IMR-90 (cell line): ENCODE data around the gene PLXNA4. TPM values are rescaled to one million over a fixed set of nuclear protein-coding genes. Genes with fewer than 3 reads are reported as not detected.

ENCODE experiments used
- ATAC-seq: fragments of 200-7000 bp; cut with Tn5 transposase; 2 replicates; pipeline ENCODE4 v1.9.1; 2020; ENCODE audit warnings: low read depth, mild to moderate bottlenecking, moderate library complexity
- BruUV-seq: library from RNA; stranded (reverse); fragments of 400-500 nt; replicated peaks from 2 replicates; lab custom pipeline; 2021; lab: Mats Ljungman, UMichigan
- CTCF ChIA-PET: fragments of 300-600 bp; formaldehyde crosslinking; extraction: SDS; loops from one replicate; lab custom pipeline; 2021; ENCODE audit warnings: antibody characterized with exemption; lab: Yijun Ruan, JAX
- POLR2A ChIA-PET: fragments of 300-600 bp; sonication (Branson Sonifier 250); formaldehyde crosslinking; loops from one replicate; lab custom pipeline; 2022; ENCODE audit warnings: antibody characterized with exemption; ENCODE audit not compliant: unreplicated experiment; lab: Charles Lee
- DNase-seq: peaks from one replicate; pipeline ENCODE4 v3.0.0; 2013
- H2AFZ ChIP-seq: replicated peaks from 2 replicates; pipeline ENCODE3; 2013; ENCODE audit warnings: low read length, mild to moderate bottlenecking; ENCODE audit not compliant: poor library complexity
- H2AK5ac ChIP-seq: 2 replicates; pipeline ENCODE4 v1.6.1; 2013; ENCODE audit warnings: low read depth, low read length, inconsistent platforms
- H2AK9ac ChIP-seq: replicated peaks from 2 replicates; pipeline ENCODE3; 2013; ENCODE audit warnings: mild to moderate bottlenecking, low read depth, low read length, moderate library complexity; ENCODE audit not compliant: poor library complexity
- H2BK120ac ChIP-seq: 2 replicates; pipeline ENCODE4 v1.6.1; 2013; ENCODE audit warnings: low read depth, low read length, inconsistent platforms
- H2BK15ac ChIP-seq: 3 replicates; pipeline ENCODE4 v1.6.1; 2013; ENCODE audit warnings: low read depth, low read length, inconsistent platforms
- H2BK20ac ChIP-seq: 2 replicates; pipeline ENCODE4 v1.6.1; 2013; ENCODE audit warnings: low read depth, mild to moderate bottlenecking, inconsistent platforms, low read length, moderate library complexity
- H2BK5ac ChIP-seq: 2 replicates; pipeline ENCODE4 v1.6.1; 2013; ENCODE audit warnings: mild to moderate bottlenecking, low read depth, low read length, inconsistent platforms; ENCODE audit not compliant: poor library complexity, severe bottlenecking
- H3K14ac ChIP-seq: replicated peaks from 2 replicates; pipeline ENCODE4 v1.6.1; 2013; ENCODE audit warnings: low read depth, low read length, inconsistent platforms
- H3K18ac ChIP-seq: 2 replicates; pipeline ENCODE4 v1.6.1; 2013; ENCODE audit warnings: low read depth, low read length, control low read depth
- H3K23ac ChIP-seq: 2 replicates; pipeline ENCODE4 v1.6.1; 2013; ENCODE audit warnings: low read depth, low read length, inconsistent platforms
- H3K27ac ChIP-seq: 2 replicates; pipeline ENCODE4 v1.5.1; 2013; ENCODE audit warnings: mild to moderate bottlenecking, control low read depth, low read length; ENCODE audit not compliant: insufficient read depth
- H3K27me3 ChIP-seq: 2 replicates; pipeline ENCODE4 v1.6.1; 2013; ENCODE audit warnings: low read length; ENCODE audit not compliant: control insufficient read depth, insufficient read depth
- H3K36me3 ChIP-seq: 2 replicates; pipeline ENCODE4 v1.6.1; 2013; ENCODE audit warnings: low read length, mixed read lengths; ENCODE audit not compliant: control insufficient read depth, insufficient read depth
- H3K4ac ChIP-seq: 2 replicates; pipeline ENCODE4 v1.6.1; 2013; ENCODE audit warnings: low read depth, low read length, inconsistent platforms
- H3K4me1 ChIP-seq: 2 replicates; pipeline ENCODE4 v1.6.1; 2013; ENCODE audit warnings: low read length, mixed read lengths; ENCODE audit not compliant: control insufficient read depth, insufficient read depth
- H3K4me2 ChIP-seq: 2 replicates; pipeline ENCODE4 v1.6.1; 2013; ENCODE audit warnings: low read depth, mild to moderate bottlenecking, control low read depth, low read length, moderate library complexity
- H3K4me3 ChIP-seq: 2 replicates; pipeline ENCODE4 v1.5.1; 2013; ENCODE audit warnings: low read depth, mild to moderate bottlenecking, control low read depth, low read length, moderate library complexity; ENCODE audit not compliant: insufficient read depth
- H3K56ac ChIP-seq: 2 replicates; pipeline ENCODE4 v1.6.1; 2013; ENCODE audit warnings: low read length, inconsistent platforms; ENCODE audit not compliant: insufficient read depth; ENCODE audit errors: extremely low read depth
- H3K79me1 ChIP-seq, 2 experiments: 2 replicates each; pipeline ENCODE4 v1.6.1; 2013; ENCODE audit warnings: low read length in 2 of 2, inconsistent platforms in 1 of 2, low read depth in 1 of 2
- H3K9ac ChIP-seq: 2 replicates; pipeline ENCODE4 v1.6.1; 2013; ENCODE audit warnings: low read depth, low read length, control low read depth
- H3K9me1 ChIP-seq: 2 replicates; pipeline ENCODE4 v1.6.1; 2013; ENCODE audit warnings: low read length, inconsistent platforms; ENCODE audit not compliant: insufficient read depth
- H3K9me3 ChIP-seq: 2 replicates; pipeline ENCODE4 v1.6.1; 2013; ENCODE audit warnings: low read length; ENCODE audit not compliant: control insufficient read depth, insufficient read depth
- H4K20me1 ChIP-seq: 2 replicates; pipeline ENCODE4 v1.6.1; 2013; ENCODE audit warnings: low read length, inconsistent platforms; ENCODE audit not compliant: insufficient read depth
- H4K5ac ChIP-seq: 2 replicates; pipeline ENCODE4 v1.6.1; 2013; ENCODE audit warnings: mild to moderate bottlenecking, low read depth, low read length, control low read depth
- H4K8ac ChIP-seq, 2 experiments: 2 replicates each; pipeline ENCODE4 v1.6.1; 2013; ENCODE audit warnings: low read depth in 2 of 2, low read length in 2 of 2, control low read depth in 1 of 2, inconsistent platforms in 1 of 2
- H4K91ac ChIP-seq: 2 replicates; pipeline ENCODE4 v1.6.1; 2013; ENCODE audit warnings: low read depth, low read length, inconsistent platforms; ENCODE audit not compliant: insufficient read depth
- BHLHE40 ChIP-seq: fragments of 150-350 bp; IDR thresholded peaks from 2 replicates; pipeline ENCODE4 v1.6.1; 2016; ENCODE audit warnings: mild to moderate bottlenecking, low read depth, low read length
- CEBPB ChIP-seq: IDR thresholded peaks from 2 replicates; pipeline ENCODE4 v1.6.1; 2012; ENCODE audit warnings: low read depth, low read length, improper control_type of control experiment
- CHD1 ChIP-seq: IDR thresholded peaks from 2 replicates; pipeline ENCODE4 v1.6.1; 2012; ENCODE audit warnings: low read depth, low read length, improper control_type of control experiment
- ELK1 ChIP-seq: fragments of 150-350 bp; IDR thresholded peaks from 2 replicates; pipeline ENCODE4 v1.6.1; 2016; ENCODE audit warnings: low read depth, mild to moderate bottlenecking, low read length, moderate library complexity, borderline replicate concordance
- FOS ChIP-seq: fragments of 150-350 bp; IDR thresholded peaks from 2 replicates; pipeline ENCODE4 v1.6.1; 2016; ENCODE audit warnings: low read depth, low read length
- MAFK ChIP-seq: IDR thresholded peaks from 2 replicates; pipeline ENCODE4 v1.6.1; 2012; ENCODE audit warnings: low read depth, low read length, improper control_type of control experiment
- MAZ ChIP-seq: IDR thresholded peaks from 2 replicates; pipeline ENCODE4 v1.6.1; 2012; ENCODE audit warnings: low read depth, mild to moderate bottlenecking, low read length, improper control_type of control experiment, moderate library complexity, borderline replicate concordance
- MXI1 ChIP-seq: IDR thresholded peaks from 2 replicates; pipeline ENCODE4 v1.6.1; 2012; ENCODE audit warnings: low read depth, mild to moderate bottlenecking, low read length, moderate library complexity, borderline replicate concordance
- NFE2L2 ChIP-seq: fragments of 150-350 bp; IDR thresholded peaks from 2 replicates; pipeline ENCODE4 v1.6.1; 2016; ENCODE audit warnings: low read depth, mild to moderate bottlenecking, low read length
- POLR2A ChIP-seq: IDR thresholded peaks from 2 replicates; pipeline ENCODE4 v1.6.1; 2012; ENCODE audit warnings: mild to moderate bottlenecking, low read depth, low read length
- RAD21 ChIP-seq: IDR thresholded peaks from 2 replicates; pipeline ENCODE4 v1.6.1; 2012; ENCODE audit warnings: low read length, improper control_type of control experiment
- RCOR1 ChIP-seq: IDR thresholded peaks from 2 replicates; pipeline ENCODE4 v1.6.1; 2012; ENCODE audit warnings: mild to moderate bottlenecking, low read length, improper control_type of control experiment; ENCODE audit not compliant: insufficient replicate concordance
- RFX5 ChIP-seq: IDR thresholded peaks from 2 replicates; pipeline ENCODE4 v1.8.0; 2012; ENCODE audit warnings: low read depth, mild to moderate bottlenecking, low read length, moderate library complexity
- SMC3 ChIP-seq: fragments of 150-350 bp; IDR thresholded peaks from 2 replicates; pipeline ENCODE4 v1.6.1; 2016; ENCODE audit warnings: low read depth, mild to moderate bottlenecking, antibody characterized with exemption, low read length, moderate library complexity
- WGBS, 2 experiments: methylation state at CpG; one replicate each; pipeline versions ENCODE4 v1.1.5 to v1.1.7; 2013; ENCODE audit warnings: missing lambda C conversion rate in 2 of 2; ENCODE audit not compliant: insufficient read length in 1 of 2; ENCODE audit errors: extremely low coverage in 2 of 2; 5-methylcytosine and 5-hydroxymethylcytosine counted together
- dilution Hi-C: fragments of 300-500 bp; cut with HindIII; formaldehyde crosslinking; loops from one replicate; pipeline ENCODE4 v1.14.3; 2018; ENCODE audit warnings: low sequenced_read_pairs; ENCODE audit not compliant: unreplicated experiment
- in situ Hi-C: fragments of 300-500 bp; cut with MboI; formaldehyde crosslinking; loops from 3 replicates; pipeline ENCODE4 v1.14.3; 2019; ENCODE audit warnings: low sequenced_read_pairs, inconsistent platforms, mixed read lengths
- intact Hi-C: fragments of 100-400 bp; cut with micrococcal nuclease; formaldehyde crosslinking; loops from 2 replicates; pipeline ENCODE4 v1.10.0; 2022
- polyA plus RNA-seq, 3 experiments: library from polyadenylated mRNA; depleted of rRNA; stranded (reverse); fragments of >200 nt; gene quantifications; 2 replicates each; pipeline ENCODE4 v1.2.3, GENCODE V29; 2012; ENCODE audit warnings: low replicate concordance in 1 of 3
- total RNA-seq: library from RNA; depleted of rRNA; stranded (reverse); fragments of >200 nt; gene quantifications from 2 replicates; pipeline ENCODE4 v1.2.3, GENCODE V29; 2012
- TF ChIP-seq, protein P1 (sequence below): fragments of 150-350 bp; IDR thresholded peaks from 2 replicates; pipeline ENCODE4 v1.6.1; 2017; ENCODE audit warnings: mild to moderate bottlenecking, antibody characterized with exemption, low read length, low read depth
- TF ChIP-seq, protein P2 (sequence below): conservative IDR thresholded peaks from 2 replicates; pipeline ENCODE4 v1.5.1; 2012; ENCODE audit warnings: mild to moderate bottlenecking, low read depth, low read length, improper control_type of control experiment

PLXNA4 gene
- total and polyA plus RNA-seq, 2 of the 4 experiments (the other 2 are of a cell fraction): under 0.01 TPM

GRCh38 chr7:132466367-132466766 is 109.9 kb downstream of the PLXNA4 start:
- H3K14ac ChIP-seq: no peak overlapping the region
- ChIA-PET CTCF (no interaction called here), POLR2A (no interaction called here)
- H3K9me3 ChIP-seq: no peaks in the 10 kb centered on the region
- no peak overlapping the region for H4K91ac ChIP-seq
- no peak overlapping the region for H4K5ac ChIP-seq
- H2AK9ac ChIP-seq: no peak overlapping the region
- no peak overlapping the region for H2BK5ac ChIP-seq
- DNase-seq (no peak), ATAC-seq (no peak)
- H2BK15ac ChIP-seq: no peak overlapping the region
- no peaks in the 10 kb centered on the region for H3K36me3 ChIP-seq
- no peaks in the 10 kb centered on the region for H3K4me1 ChIP-seq
- no peak overlapping the region for H3K56ac ChIP-seq
- no peak overlapping the region for H3K4ac ChIP-seq
- no peak overlapping the region for H3K4me3 ChIP-seq
- no peak overlapping the region for H3K18ac ChIP-seq
- no CpG with 5 or more reads among the region's 6 CpGs for WGBS, 2 experiments
- in situ Hi-C loops: no loop called here
- H3K27me3 ChIP-seq: no peaks in the 10 kb centered on the region
- H3K23ac ChIP-seq: no peak overlapping the region
- no peaks in the 10 kb centered on the region for H3K79me1 ChIP-seq
- no peaks in the 10 kb centered on the region for H4K20me1 ChIP-seq
- TF ChIP-seq BHLHE40 (no peak), MAZ (no peak), FOS (no peak), SMC3 (no peak), RFX5 (no peak), NFE2L2 (no peak), CEBPB (no peak), POLR2A (no peak), MAFK (no peak), RAD21 (no peak), RCOR1 (no peak), ELK1 (no peak), CHD1 (no peak), MXI1 (no peak)
- TF ChIP-seq, protein P1, sequence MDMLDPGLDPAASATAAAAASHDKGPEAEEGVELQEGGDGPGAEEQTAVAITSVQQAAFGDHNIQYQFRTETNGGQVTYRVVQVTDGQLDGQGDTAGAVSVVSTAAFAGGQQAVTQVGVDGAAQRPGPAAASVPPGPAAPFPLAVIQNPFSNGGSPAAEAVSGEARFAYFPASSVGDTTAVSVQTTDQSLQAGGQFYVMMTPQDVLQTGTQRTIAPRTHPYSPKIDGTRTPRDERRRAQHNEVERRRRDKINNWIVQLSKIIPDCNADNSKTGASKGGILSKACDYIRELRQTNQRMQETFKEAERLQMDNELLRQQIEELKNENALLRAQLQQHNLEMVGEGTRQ: no peak
- TF ChIP-seq, protein P2, sequence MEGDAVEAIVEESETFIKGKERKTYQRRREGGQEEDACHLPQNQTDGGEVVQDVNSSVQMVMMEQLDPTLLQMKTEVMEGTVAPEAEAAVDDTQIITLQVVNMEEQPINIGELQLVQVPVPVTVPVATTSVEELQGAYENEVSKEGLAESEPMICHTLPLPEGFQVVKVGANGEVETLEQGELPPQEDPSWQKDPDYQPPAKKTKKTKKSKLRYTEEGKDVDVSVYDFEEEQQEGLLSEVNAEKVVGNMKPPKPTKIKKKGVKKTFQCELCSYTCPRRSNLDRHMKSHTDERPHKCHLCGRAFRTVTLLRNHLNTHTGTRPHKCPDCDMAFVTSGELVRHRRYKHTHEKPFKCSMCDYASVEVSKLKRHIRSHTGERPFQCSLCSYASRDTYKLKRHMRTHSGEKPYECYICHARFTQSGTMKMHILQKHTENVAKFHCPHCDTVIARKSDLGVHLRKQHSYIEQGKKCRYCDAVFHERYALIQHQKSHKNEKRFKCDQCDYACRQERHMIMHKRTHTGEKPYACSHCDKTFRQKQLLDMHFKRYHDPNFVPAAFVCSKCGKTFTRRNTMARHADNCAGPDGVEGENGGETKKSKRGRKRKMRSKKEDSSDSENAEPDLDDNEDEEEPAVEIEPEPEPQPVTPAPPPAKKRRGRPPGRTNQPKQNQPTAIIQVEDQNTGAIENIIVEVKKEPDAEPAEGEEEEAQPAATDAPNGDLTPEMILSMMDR: no peak
- intact Hi-C loops: no loop called here
- no peak overlapping the region for H3K4me2 ChIP-seq
- dilution Hi-C loops: no loop called here
- H3K9ac ChIP-seq: no peak overlapping the region
- no peak overlapping the region for H2AFZ ChIP-seq
- H2BK120ac ChIP-seq: no peak overlapping the region
- no TSS peak for BruUV-seq
- no peak overlapping the region for H3K27ac ChIP-seq
- no peaks in the 10 kb centered on the region for H3K9me1 ChIP-seq
- no peak overlapping the region for H2AK5ac ChIP-seq
- H4K8ac ChIP-seq: no peak overlapping the region
- H2BK20ac ChIP-seq: no peak overlapping the region
